ENCODE data around the gene HAO2.
"Not testable (repeated sequence)": the region's sequence is repeated elsewhere in the genome, so short reads cannot be mapped to it uniquely, and the experiment has no call there.

Gene HAO2

DNA sequence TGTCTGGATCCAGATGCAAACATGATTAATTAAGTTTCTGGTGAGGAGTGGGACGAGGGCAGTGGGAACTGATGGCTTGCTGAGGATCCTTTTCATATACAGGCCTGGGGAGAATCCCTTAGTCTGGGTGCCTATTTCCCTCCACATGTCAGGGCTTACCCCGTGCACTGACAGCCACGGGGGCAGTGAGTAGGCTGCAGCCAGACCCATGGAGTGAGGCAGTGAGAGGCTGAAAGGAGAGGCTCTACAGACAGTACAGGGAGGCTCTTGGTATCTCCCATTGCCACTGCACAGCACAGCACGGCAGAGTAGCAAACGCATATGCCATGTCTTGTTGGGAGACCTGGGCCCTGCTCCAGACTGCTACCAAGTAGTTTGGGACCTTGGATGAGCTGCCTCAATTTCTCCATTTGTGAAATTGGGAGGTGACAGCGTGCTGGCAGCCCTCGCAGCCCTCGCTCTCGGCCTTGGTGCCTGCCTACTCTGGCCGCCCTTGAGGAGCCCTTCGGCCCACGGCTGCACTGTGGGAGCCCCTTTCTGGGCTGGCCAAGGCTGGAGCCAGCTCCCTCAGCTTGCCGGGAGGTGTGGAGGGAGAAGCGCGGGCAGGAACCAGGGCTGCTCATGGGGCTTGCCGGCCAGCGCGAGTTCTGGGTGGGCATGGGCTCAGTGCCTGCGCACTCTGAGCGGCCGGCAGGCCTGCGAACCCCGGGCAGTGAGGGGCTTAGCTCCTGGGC lies 35.3 kb upstream of the HAO2 start:
- DNase-seq (ENCODE audit: low spot score), result no peak
- TF ChIP-seq, protein P1, sequence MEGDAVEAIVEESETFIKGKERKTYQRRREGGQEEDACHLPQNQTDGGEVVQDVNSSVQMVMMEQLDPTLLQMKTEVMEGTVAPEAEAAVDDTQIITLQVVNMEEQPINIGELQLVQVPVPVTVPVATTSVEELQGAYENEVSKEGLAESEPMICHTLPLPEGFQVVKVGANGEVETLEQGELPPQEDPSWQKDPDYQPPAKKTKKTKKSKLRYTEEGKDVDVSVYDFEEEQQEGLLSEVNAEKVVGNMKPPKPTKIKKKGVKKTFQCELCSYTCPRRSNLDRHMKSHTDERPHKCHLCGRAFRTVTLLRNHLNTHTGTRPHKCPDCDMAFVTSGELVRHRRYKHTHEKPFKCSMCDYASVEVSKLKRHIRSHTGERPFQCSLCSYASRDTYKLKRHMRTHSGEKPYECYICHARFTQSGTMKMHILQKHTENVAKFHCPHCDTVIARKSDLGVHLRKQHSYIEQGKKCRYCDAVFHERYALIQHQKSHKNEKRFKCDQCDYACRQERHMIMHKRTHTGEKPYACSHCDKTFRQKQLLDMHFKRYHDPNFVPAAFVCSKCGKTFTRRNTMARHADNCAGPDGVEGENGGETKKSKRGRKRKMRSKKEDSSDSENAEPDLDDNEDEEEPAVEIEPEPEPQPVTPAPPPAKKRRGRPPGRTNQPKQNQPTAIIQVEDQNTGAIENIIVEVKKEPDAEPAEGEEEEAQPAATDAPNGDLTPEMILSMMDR (IDR thresholded peaks at IDR 0.05; ENCODE audit: extremely low read depth, missing control alignments), result no peak

DNA sequence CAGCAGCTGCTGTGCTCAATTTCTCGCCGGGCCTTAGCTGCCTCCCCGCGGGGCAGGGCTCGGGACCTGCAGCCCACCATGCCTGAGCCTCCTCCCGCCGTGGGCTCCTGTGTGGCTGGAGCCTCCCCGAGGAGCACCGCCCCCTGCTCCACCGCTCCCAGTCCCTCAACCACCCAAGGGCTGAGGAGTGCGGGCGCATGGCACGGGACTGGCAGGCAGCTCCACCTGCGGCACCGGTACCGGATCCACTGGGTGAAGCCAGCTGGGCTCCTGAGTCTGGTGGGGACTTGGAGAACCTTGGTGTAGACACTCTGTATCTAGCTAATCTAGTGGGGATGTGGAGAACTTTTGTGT lies 34.7 kb upstream of the HAO2 start:
- DNase-seq (ENCODE audit: low spot score), result not testable (repeated sequence)

DNA sequence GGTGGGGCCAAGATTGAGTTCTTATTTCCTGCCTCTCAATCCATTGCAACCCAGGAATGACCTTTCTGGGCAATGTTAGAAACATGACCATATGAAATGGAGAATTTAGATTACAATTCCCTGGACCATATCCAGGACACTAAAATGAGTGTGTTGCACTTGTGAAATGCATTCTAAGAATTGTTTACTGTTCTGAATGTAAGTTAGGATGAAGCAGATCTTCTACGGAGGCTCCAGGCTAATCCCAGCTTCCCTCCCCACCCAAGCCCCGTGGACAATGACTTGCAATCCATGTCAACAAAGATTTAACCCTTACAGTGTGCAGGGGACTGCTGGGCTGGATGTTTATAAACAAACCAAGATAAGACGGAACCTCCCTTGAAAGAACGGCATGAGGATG lies 31.7 kb upstream of the HAO2 start:
- DNase-seq (ENCODE audit: low spot score), result no peak
- TF ChIP-seq, protein P1 (IDR thresholded peaks at IDR 0.05; ENCODE audit: extremely low read depth, missing control alignments), result no peak

DNA sequence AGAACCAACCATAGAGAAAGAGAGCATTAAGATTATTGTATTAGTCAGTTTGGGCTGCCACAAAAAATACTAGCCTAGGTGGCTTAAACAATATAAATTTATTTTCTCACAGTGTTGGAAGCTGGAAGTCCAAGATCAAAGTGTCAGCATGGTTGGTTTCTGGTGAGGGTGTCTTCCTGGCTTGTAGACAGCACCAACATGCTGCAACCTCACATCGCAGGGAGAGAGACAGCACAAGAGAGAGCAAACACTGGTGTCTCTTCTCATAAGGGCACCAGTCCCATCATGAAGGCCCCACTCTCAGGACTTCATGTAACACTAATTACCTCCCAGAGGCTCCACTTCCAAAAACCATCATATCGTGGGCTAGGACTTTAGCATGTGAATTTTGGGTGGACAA lies 30.6 kb upstream of the HAO2 start:
- no peak for DNase-seq (ENCODE audit: low spot score)
- TF ChIP-seq, protein P1 (IDR thresholded peaks at IDR 0.05; ENCODE audit: extremely low read depth, missing control alignments), result no peak

DNA sequence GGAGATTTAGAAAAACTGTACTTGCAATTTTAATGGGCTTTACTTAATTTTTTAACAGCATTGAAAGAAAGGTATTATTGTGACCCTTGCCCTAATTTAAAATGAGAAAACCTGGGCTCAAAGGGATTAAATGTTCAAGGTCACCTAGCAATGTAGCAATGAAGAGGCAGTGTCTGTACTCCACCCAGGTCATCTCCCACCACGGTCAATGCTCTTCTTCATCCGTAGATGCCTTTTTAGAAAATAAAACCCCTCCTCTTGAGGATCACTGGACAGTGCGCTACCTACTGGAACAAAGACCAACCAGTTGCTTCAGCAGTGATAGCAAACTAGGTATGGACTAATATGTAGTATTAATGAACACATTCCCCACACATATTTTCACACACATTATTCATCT lies 29.8 kb upstream of the HAO2 start:
- no peak for DNase-seq (ENCODE audit: low spot score)
- TF ChIP-seq, protein P1 (IDR thresholded peaks at IDR 0.05; ENCODE audit: extremely low read depth, missing control alignments), result no peak

DNA sequence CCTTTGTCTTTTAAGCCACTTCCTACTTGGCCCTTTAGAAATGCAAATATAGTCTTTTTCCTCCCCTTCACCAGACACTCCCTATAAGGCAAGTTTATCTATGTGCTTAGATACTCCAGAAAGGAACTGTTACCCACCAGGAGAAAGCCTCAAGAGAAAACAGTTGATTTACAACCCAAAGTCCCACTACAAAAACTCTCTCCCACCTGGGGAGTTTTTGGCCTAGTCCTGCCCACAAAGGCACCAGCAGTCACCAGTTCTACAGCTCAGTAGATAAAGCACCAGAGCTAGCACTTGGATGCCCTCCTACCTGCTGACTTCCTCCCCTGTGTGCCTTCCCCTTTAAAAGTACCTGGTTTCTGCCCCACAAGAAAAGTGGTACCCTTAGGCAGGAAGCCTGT lies 27.7 kb upstream of the HAO2 start:
- TF ChIP-seq, protein P1 (IDR thresholded peaks at IDR 0.05; ENCODE audit: extremely low read depth, missing control alignments), result no peak
- no peak for DNase-seq (ENCODE audit: low spot score)

DNA sequence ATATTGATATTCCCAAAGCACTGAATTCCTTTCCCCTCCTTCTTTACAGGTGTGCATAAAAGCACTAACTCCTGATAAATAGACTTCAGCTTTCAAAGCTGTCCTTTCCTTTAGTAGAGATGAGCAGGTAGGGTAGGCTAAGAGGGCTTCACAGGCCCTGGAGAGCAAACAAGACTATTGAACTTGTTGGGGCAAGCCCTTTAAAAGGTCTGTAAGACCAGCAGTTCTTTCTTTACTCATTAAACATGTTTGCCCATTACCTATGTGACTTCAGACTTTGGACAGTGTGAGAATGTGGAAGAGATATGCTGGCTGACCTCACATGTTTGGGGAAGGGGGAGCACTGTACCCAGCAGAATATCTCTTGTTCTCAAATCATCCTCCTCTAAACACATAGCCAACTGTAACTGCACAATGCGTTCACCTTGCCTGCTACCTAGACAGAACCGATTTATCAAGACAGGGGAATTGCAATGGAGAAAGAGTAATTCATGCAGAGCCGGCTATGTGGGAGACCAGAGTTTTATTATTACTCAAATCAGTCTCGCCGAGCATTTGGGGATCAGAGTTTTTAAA lies 27.1 kb upstream of the HAO2 start:
- no peak for DNase-seq (ENCODE audit: low spot score)

More for the DNA sequence above, 27.1 kb upstream of the HAO2 start:
- TF ChIP-seq, protein P1 (IDR thresholded peaks at IDR 0.05; ENCODE audit: extremely low read depth, missing control alignments), result no peak
